HG03103 (cell line): ENCODE results near the gene RABGAP1L.
"Not testable (repeated sequence)": the region's sequence is repeated elsewhere in the genome, so short reads cannot be mapped to it uniquely, and the experiment has no call there.

Experiments
- ATAC-seq: cut with Tn5 transposase; IDR thresholded peaks from one replicate; pipeline ENCODE4 v1.9.1; 2021; ENCODE audit warnings: low read depth; ENCODE audit not compliant: unreplicated experiment

The RABGAP1L gene

DNA sequence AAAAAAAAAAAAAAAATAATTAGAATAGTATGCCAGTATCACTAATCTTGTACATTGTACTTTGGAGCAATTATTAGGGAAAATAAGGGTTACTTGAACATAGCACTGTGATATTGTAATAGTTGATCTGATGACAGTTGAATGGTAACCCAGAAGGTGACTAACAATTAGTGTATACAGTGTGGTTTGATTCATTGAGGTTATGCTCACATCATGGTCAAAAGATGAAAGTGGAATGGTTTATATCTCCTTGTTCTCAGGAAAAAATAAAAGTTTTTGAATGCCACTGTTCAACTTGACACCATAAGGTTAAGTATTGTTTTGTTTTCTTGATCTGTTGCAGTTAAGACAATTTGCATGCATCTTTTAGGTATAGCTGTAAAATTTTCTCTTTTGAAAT lies 375.5 kb downstream of the RABGAP1L start:
- ATAC-seq = no peak

DNA sequence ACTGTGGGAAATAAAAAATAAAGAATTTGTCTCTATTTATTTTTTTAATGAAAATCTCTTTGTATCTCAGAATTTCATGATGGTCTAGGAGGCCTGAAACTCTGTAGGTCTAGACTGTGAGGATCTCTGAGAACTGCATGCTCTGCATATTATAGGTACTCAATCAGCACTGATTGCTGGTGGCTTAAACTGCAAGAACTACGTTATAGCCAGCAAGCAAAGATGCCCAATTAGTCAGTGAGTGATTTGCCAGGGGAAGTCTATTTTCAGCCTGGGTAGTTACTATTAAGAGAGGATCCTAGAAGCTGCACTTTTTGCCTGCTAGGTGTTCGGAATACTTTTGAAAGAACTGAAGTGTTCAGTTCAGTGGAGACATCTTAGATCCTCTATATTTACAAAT lies 375.9 kb downstream of the RABGAP1L start:
- ATAC-seq = no peak

GRCh38 chr1:174543421-174543820 lies 384.1 kb downstream of the RABGAP1L start:
- not testable (repeated sequence) for ATAC-seq

DNA sequence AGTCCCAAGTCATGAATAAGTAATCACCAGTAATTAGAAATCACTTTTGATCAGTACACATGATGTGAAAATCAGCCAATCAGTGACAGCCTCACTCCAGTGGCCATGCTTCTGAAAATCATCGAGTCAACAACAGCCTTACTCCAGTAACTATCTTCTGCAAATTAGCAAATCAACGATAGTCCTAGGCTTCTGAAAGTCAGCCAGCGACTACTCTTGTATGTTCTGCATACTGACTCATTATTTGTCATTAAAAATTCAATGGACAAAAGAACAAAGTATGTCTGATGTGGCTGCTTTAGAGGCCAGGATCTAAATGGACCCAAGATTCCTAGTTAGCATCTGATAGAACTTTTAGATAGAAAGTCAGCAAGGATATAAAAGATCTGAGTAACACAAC lies 391.0 kb downstream of the RABGAP1L start:
- no peak for ATAC-seq

DNA sequence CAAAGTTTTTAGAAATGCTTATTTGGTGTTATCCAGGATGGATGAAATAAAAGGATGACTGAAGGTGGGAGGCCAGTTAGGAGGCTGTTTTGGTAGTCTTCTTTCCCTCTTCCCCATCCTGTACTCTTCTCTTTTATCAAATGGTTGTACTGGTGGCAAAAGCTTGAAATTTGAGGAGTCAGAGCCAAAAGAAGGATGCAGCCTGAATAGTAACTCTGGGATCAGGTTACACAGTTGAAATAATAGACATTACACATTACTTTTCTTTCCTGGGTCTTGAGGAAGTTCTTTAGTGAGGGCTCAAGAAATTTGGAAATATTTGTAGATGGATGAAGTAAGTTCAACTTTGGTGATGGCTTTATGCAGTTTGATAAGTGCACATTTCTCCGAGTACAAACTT lies 397.1 kb downstream of the RABGAP1L start:
- no peak for ATAC-seq

- ATAC-seq = no peak
Measured at GRCh38 chr1:174568551-174568950, 409.2 kb downstream of the RABGAP1L start.

- no peak for ATAC-seq
Measured at GRCh38 chr1:174569240-174569639, 409.9 kb downstream of the RABGAP1L start.

DNA sequence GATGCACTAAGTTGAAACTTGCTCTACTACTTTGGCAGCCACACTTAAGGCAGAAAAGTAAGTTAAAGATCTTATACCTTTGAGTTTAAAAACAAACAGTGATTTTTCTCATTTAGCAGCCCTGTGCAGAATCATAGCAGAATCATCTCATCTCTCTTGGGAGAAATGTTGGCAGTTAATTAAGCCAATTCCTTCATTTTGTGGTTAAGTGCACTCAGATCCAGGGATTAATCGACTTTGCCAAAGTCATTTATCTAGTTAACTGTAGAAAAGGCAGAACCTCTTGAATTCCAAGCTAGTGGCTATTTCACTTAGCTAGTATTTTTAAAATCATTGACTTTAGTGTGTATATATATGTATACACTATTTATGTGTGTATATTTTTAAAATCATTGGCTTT lies 413.5 kb downstream of the RABGAP1L start:
- ATAC-seq = no peak

GRCh38 chr1:174576120-174576519 lies 416.8 kb downstream of the RABGAP1L start:
- ATAC-seq = not testable (repeated sequence)

DNA sequence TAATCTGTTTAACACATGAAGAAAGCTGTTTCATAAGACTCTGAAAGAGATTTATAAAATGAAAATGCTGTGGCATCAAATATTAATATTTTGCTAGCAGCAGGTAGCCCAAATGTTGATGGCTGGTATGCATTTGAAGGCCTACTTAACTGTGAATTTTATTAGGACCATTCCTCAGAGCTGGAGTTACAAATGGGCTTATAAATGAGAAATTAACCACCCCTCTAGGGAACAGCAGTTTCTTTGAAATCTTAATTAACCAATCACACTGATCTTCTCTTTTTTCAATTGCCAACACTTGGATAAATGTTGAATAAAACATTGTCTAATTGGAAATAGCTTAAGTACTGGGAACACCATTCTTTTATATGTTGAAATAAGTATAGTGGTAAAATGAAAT lies 418.4 kb downstream of the RABGAP1L start:
- no peak for ATAC-seq

DNA sequence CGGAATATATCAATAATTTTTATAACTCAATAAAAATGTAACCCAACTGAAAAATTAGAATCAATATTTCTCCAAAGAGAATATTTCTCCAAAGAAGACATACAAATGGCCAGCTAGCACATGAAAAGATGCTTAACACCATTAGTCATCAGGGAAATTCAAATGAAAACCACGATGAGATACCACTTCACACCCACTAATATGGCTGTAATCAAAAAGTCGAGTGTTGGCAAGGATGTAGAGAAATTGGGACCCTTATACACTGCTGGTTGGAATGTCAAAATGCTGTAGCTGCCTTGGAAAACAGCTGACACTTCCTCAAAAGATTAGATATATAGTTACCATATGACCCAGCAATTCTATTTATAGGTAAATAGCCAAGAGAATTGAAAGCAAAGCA lies 421.5 kb downstream of the RABGAP1L start:
- no peak for ATAC-seq

- ATAC-seq = no peak
Measured at GRCh38 chr1:174583316-174583715, 424.0 kb downstream of the RABGAP1L start.

DNA sequence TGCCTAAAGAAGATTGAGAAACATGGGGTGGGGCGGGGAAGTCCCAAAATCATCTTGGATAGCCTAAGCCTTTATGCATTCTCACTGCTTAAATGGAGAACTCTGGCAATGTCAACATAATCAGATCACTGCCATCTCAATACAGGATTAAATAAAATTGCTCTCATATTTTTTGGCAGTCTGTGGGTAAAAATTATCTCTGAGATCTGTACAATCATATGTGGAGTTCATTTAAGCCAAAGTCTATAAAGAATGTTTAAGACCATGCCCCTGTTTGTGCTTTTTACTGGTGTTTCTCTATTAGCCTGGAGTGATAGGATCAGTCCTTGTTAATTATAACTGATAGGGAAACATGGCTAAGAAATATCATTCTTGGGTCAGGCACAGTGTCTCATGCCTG lies 424.8 kb downstream of the RABGAP1L start:
- ATAC-seq = no peak

DNA sequence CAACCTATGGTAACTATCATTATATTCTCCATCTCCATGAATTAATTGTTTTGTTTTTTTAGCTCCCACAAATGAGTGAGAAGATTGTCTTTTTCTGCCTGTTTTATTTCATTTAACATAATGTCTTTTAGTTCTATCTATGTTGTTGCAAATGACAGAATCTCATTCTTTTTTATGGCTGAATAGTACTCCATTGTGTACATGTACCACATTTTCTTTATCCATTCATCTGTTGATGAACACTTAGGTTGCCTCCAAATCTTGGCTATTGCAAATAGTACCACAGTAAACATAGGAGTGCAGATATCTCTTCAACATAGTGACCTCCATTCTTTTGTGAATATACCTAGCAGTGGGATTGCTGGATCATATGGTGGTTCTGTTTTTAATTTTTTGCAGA lies 429.3 kb downstream of the RABGAP1L start:
- not testable (repeated sequence) for ATAC-seq

GRCh38 chr1:174605198-174605597 lies 445.9 kb downstream of the RABGAP1L start:
- ATAC-seq = no peak

GRCh38 chr1:174606471-174606870 lies 447.2 kb downstream of the RABGAP1L start:
- no peak for ATAC-seq

DNA sequence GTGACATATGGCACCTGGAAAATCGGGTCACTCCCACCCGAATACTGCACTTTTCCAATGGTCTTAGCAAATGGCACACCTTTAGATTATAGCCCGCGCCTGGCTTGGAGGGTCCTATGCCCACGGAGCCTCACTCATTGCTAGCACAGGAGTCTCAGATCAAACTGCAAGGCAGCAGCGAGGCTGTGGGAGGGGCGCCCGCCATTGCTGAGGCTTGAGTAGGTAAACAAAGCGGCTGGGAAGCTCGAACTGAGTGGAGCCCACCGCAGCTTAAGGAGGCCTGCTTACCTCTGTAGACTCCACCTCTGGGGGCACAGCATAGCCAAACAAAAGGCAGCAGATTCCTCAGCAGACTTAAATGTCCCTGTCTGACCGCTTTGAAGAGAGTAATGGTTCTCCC lies 458.6 kb downstream of the RABGAP1L start:
- ATAC-seq = not testable (repeated sequence)

- ATAC-seq = no peak
Measured at GRCh38 chr1:174623324-174624035, 464.2 kb downstream of the RABGAP1L start.

DNA sequence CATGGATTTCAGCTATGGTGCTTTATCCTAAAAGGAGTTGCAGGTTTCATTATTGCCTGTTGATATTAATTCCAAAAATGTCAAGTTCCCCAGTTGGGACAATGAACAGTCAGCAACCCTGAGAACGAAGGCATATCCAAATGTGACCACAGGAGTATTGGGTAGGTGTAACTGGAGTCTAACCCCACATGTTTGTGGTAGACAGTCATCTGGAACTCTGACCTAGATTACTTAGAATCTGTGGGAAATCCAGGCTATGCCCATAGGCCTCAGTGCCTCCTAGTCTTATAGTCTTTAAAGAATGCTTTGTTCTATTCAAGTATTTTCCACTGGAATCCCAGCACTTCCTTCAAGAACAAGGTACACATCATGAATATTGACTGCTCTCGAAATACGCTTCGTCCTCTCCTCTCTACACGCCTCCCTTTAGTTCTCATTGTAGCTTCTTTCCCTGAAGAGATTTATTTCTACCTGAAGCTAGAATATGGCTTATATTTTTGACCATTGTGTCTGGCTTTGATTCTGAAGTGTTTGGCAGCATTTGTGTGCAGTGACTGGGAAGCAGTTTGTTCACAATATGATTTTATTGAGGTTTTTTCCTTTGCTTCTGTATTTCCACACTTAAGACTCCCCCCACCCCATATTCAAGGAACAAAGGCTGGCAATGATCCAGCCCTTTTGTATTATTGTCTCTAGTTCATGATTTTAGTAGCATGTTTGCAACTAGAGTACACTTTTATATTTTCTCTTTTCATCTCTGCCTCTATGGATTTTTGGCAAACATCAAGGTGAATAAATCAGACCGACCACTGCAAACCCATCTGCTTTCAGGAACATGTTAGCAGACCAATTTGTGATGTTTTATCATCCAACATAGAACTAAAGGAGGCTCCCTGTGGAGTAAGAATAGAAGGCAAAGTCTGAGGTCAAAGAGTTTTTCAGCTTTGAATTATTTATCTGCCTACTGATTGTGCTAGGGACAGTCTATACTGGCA lies 467.0 kb downstream of the RABGAP1L start:
- ATAC-seq = no peak

DNA sequence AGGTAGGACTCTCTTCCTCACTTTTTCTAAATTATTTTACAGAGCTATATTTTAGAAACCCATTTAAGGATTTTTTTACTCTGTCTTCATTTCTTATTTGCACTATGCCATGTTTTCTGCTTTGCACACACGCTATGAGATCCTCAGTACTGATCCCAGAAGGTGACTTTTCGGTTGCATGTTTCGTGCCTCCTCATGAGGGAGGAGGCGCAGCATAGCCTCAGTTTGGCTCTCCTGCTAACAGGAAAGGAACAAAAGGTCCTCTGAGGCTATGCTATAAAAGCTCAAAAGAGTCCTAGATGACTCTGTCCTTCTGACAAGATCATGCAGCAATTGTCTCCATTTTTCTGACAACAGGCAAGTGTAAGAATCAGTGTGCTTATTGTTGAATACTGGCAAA lies 478.2 kb downstream of the RABGAP1L start:
- ATAC-seq = no peak

DNA sequence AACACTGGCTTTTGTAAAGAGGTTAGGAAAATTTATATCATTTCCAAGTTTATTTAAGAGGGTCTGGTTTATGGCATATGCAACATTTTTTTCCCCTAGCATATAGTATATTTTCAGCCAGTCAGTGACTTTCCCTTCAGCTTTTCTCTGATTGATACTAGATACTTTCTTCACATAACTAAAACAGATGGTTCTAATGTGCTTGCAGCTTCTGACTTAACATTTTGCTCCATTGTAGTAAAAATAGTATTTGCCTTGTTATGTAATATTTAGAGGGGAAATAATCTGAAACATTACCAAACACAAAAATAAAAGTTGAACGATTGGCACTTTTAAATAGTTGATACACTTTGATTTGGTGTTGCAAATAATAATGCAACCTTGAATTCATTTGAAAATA lies 480.1 kb downstream of the RABGAP1L start:
- ATAC-seq = no peak

DNA sequence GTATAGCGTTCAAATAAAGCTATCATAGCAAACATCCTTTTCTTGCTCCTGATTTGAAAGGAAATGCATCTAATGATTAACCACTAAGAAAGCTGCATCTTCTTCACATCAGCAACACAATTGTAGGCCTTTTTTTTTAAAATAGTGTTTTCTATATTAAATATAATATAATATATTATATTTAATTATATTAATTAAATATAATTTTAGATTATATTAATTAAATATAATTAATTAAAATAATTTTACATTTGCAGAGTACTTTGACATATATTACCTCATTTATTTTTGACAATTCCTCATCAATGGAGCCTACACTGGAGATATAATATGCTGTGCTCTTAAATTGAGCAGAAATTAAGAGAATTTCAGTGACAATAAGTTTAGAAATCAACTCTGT lies 481.5 kb downstream of the RABGAP1L start:
- no peak for ATAC-seq
